Body of pancreas (tissue), 4 donors: Measurements from ENCODE around the gene RAP1GDS1.

Source experiments
- POLR2A ChIP-seq, 3 donors: fragments of 450-650 bp; IDR thresholded peaks; one replicate each; pipeline ENCODE4 v1.6.1; 2016; ENCODE audit warnings: antibody characterized with exemption in 3 of 3, mild to moderate bottlenecking in 2 of 3
- TF ChIP-seq, protein P1 (sequence below), 7 experiments: fragments of 450-650 bp in 4 of 7; fragments of 200-600 bp in 3 of 7; sonication (generic) in 3 of 7; IDR thresholded peaks; one replicate each; pipeline ENCODE4 v1.5.1; 2016 to 2019; ENCODE audit warnings: antibody characterized with exemption in 7 of 7

DNA sequence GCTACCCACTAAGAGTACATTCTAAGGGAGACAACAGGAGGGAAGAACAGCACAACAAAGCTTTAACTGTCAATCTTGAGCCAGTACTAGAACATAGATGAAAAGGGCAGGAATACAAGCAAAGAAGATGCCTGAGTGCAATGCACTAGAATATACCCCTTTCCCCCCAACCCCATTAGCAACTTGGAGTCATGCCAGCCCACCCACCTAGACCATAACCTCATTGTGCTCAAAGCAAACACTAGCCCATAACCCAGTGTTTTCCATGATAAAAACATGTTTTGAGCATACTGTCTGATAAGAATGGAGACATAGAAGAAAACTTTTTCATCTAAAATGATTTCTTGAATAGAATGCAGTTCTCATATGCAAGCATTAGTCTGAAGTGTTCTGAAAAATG is 183.2 kb downstream of the RAP1GDS1 start:
- TF ChIP-seq, protein P1, sequence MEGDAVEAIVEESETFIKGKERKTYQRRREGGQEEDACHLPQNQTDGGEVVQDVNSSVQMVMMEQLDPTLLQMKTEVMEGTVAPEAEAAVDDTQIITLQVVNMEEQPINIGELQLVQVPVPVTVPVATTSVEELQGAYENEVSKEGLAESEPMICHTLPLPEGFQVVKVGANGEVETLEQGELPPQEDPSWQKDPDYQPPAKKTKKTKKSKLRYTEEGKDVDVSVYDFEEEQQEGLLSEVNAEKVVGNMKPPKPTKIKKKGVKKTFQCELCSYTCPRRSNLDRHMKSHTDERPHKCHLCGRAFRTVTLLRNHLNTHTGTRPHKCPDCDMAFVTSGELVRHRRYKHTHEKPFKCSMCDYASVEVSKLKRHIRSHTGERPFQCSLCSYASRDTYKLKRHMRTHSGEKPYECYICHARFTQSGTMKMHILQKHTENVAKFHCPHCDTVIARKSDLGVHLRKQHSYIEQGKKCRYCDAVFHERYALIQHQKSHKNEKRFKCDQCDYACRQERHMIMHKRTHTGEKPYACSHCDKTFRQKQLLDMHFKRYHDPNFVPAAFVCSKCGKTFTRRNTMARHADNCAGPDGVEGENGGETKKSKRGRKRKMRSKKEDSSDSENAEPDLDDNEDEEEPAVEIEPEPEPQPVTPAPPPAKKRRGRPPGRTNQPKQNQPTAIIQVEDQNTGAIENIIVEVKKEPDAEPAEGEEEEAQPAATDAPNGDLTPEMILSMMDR (IDR thresholded peaks at IDR 0.05): no peak
- no peak for TF ChIP-seq POLR2A (IDR thresholded peaks at IDR 0.05)
